HEK293 (cell line): ENCODE measurements around the gene KRT4.

Experiments
- CTCF ChIA-PET: fragments of 350-600 bp; formaldehyde crosslinking; extraction: SDS; loops from one replicate; lab custom pipeline; 2021; ENCODE audit warnings: antibody characterized with exemption; lab: Yijun Ruan, JAX
- POLR2A ChIA-PET: fragments of 300-600 bp; formaldehyde crosslinking; extraction: SDS; loops from one replicate; lab custom pipeline; 2020; ENCODE audit warnings: antibody characterized with exemption, inconsistent platforms; lab: Yijun Ruan, JAX
- H3K27ac ChIP-seq: fragments of 200-500 bp; sonication (Bioruptor generic); 2 replicates; pipeline ENCODE4 v1.5.1; 2014; ENCODE audit warnings: low read depth, low read length, control low read depth, inconsistent platforms; ENCODE audit errors: extremely low read depth
- H3K36me3 ChIP-seq, 2 experiments: fragments of 200-500 bp in 1 of 2; sonication (Bioruptor generic) in 1 of 2; 1 replicate in 1 of 2; 2 replicates in 1 of 2; pipeline ENCODE4 v1.5.1; 2014 to 2017; ENCODE audit warnings: inconsistent platforms in 2 of 2, low read length in 2 of 2; ENCODE audit not compliant: control insufficient read depth in 2 of 2, insufficient read depth in 1 of 2
- H3K4me1 ChIP-seq: fragments of 200-500 bp; sonication (Bioruptor generic); 2 replicates; pipeline ENCODE4 v1.5.1; 2014; ENCODE audit warnings: mild to moderate bottlenecking, low read length, inconsistent platforms; ENCODE audit not compliant: control insufficient read depth, insufficient read depth
- H3K4me3 ChIP-seq: 2 replicates; pipeline ENCODE4 v1.5.1; 2011; ENCODE audit warnings: low read depth, mild to moderate bottlenecking, control low read depth, low read length, moderate library complexity
- H3K9me3 ChIP-seq: fragments of 200-500 bp; sonication (Bioruptor generic); 2 replicates; pipeline ENCODE4 v1.5.1; 2014; ENCODE audit warnings: low read depth, low read length, inconsistent platforms; ENCODE audit not compliant: control insufficient read depth, insufficient read depth
- HOXC10 ChIP-seq: sonication (generic); formaldehyde crosslinking; IDR thresholded peaks from 2 replicates; pipeline ENCODE4 v1.8.1; 2023; ENCODE audit warnings: mild to moderate bottlenecking, missing genetic modification reagents
- SCRT2 ChIP-seq: fragments of 450-650 bp; formaldehyde crosslinking; IDR thresholded peaks from 2 replicates; pipeline ENCODE4 v1.5.1; 2016; ENCODE audit warnings: missing biosample characterization, missing genetic modification characterization
- ZNF114 ChIP-seq: fragments of 450-650 bp; formaldehyde crosslinking; IDR thresholded peaks from 2 replicates; pipeline ENCODE4 v1.5.0; 2017; ENCODE audit warnings: missing biosample characterization, missing genetic modification characterization
- ZNF239 ChIP-seq: fragments of 450-650 bp; formaldehyde crosslinking; IDR thresholded peaks from 2 replicates; pipeline ENCODE4 v1.5.1; 2016; ENCODE audit warnings: missing biosample characterization, missing genetic modification characterization
- ZNF311 ChIP-seq: fragments of 450-650 bp; formaldehyde crosslinking; IDR thresholded peaks from 2 replicates; pipeline ENCODE4 v1.5.1; 2017; ENCODE audit warnings: missing biosample characterization, missing genetic modification characterization, borderline replicate concordance
- ZNF473 ChIP-seq: fragments of 450-650 bp; formaldehyde crosslinking; IDR thresholded peaks from 2 replicates; pipeline ENCODE4 v1.5.1; 2017; ENCODE audit warnings: missing biosample characterization, missing genetic modification characterization
- ZNF600 ChIP-seq: fragments of 450-650 bp; formaldehyde crosslinking; IDR thresholded peaks from 2 replicates; pipeline ENCODE4 v1.5.1; 2016; ENCODE audit warnings: missing biosample characterization, missing genetic modification characterization
- ZNF629 ChIP-seq: fragments of 450-650 bp; formaldehyde crosslinking; IDR thresholded peaks from 2 replicates; pipeline ENCODE4 v1.5.1; 2017; ENCODE audit warnings: missing biosample characterization, missing genetic modification characterization
- ZNF837 ChIP-seq: fragments of 450-650 bp; formaldehyde crosslinking; IDR thresholded peaks from 2 replicates; pipeline ENCODE4 v1.5.1; 2016; ENCODE audit warnings: missing biosample characterization, missing genetic modification characterization
- TF ChIP-seq, protein P1 (sequence below): fragments of 450-650 bp; formaldehyde crosslinking; IDR thresholded peaks from 2 replicates; pipeline ENCODE4 v1.5.1; 2017; ENCODE audit warnings: missing biosample characterization, missing genetic modification characterization
- TF ChIP-seq, protein P2 (sequence below): fragments of 450-650 bp; formaldehyde crosslinking; IDR thresholded peaks from 2 replicates; pipeline ENCODE4 v1.5.1; 2016; ENCODE audit warnings: missing biosample characterization, missing genetic modification characterization
- TF ChIP-seq, protein P3 (sequence below): fragments of 450-650 bp; formaldehyde crosslinking; IDR thresholded peaks from 2 replicates; pipeline ENCODE4 v1.5.1; 2016; ENCODE audit warnings: missing biosample characterization, missing genetic modification characterization
- TF ChIP-seq, protein P4 (sequence below): fragments of 450-650 bp; formaldehyde crosslinking; IDR thresholded peaks from 2 replicates; pipeline ENCODE4 v1.5.1; 2016; ENCODE audit warnings: missing biosample characterization, missing genetic modification characterization

Gene KRT4

DNA sequence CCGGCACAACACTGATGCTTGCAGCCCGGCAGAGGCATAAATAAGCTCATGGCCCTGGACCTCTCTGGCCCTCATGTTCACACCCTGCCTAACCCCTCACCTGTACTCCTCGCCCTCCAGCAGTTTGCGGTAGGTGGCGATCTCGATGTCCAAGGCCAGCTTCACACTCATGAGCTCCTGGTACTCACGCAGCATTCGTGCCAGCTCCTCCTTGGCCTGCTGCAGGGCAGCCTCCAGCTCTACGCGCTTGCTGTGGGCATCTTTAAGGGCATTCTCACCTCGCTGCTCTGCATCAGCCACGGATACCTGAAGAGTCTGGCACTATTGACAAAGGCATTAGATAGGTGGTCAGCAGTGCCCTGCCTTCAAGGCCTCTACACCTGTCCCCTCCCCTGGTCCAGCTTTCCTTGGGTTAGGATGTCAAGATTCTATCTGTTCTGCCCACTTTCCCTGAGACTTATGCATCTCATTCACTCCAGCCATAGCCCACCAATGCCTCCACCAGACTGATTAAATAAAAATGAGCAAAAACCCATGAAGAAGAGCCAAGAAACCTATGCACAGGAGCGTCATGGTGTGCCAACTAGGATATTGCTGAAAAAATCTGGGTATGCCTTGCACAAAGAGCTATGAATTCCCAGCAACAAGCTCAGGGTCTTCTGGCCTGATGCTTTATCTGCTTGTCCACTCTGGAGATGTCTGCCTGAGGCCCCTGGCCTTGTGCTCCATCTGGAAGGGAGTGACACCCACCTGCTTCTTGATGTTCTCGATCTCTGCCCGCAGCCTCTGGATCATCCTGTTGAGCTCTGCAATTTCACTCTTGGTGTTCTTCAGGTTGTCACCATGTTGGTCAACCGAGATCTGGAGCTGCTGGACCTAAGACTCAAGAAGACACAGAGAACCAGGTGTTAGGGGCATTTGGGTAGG is 6.1 kb downstream of the KRT4 start:
- TF ChIP-seq SCRT2 (tag by site-specific recombination) (peak; percentile 17; the same call in 1 of the 2 replicates), ZNF473 (no peak)
- Histone ChIP-seq H3K27ac (no peak overlapping the region), H3K4me1 (no peaks in the 10 kb centered on the region; the same call in 1 of the 2 replicates), H3K4me3 (no peak overlapping the region), H3K9me3 (no peaks in the 10 kb centered on the region), H3K36me3 (no peaks in the 10 kb centered on the region)
- ChIA-PET POLR2A (interaction anchor here (0.6 kb wide), 1 partner anchor 148 kb away, joined by 4 read pairs; no protein-coding TSS in a partner anchor), CTCF (interaction anchor here (0.6 to 1.5 kb wide), 3 partner anchors 31 to 636 kb away, joined by 3 to 6 read pairs (median 4); no protein-coding TSS in a partner anchor)

DNA sequence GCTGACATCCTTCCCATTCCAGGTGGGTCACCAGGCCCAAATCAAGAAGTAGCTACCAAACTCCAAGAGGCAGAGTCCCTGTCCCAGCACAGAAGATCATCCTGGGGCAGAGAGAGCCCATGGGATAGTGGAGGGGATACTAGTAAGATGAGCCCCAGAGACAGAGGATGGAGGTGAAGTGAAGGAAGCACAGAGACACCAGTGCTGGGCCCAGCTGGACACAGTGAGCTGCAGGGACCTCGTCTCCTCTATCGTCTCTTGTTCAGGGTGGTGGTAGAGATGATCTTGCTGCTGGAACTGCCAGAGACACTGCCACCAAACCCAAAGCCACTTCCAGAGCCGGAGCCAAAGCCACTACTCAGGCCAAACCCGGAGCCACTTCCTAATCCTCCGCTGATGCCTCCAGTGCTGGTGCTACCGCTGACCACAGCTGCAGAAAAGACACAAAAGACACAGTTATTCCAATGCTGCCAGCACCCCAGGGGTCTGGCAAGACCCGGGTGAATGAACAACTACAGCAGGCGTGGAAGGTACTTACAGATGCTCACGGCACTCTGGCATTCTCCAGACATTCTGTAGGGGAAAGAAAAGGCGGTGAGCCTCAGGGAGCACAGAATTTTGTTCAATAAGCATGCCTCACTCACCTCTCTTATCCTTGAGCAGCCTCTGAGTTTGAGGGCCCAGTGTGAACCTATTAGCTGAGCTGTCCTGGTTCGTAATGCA is 6.9 kb downstream of the KRT4 start:
- ChIA-PET POLR2A (interaction anchor here (0.6 kb wide), 1 partner anchor 149 kb away, joined by 4 read pairs; no protein-coding TSS in a partner anchor), CTCF (interaction anchor here (0.6 to 1.5 kb wide), 2 partner anchors 73 to 635 kb away, joined by 3 to 6 read pairs; no protein-coding TSS in a partner anchor)
- H3K4me1 ChIP-seq = no peaks in the 10 kb centered on the region; the same call in 1 of the 2 replicates
- no peak overlapping the region for H3K4me3 ChIP-seq
- H3K36me3 ChIP-seq = no peaks in the 10 kb centered on the region
- no peaks in the 10 kb centered on the region for H3K9me3 ChIP-seq
- no peak overlapping the region for H3K27ac ChIP-seq
- TF ChIP-seq ZNF600 (tag by site-specific recombination) = no peak
- no peak for TF ChIP-seq ZNF114 (tag by site-specific recombination)
- TF ChIP-seq, protein P1, sequence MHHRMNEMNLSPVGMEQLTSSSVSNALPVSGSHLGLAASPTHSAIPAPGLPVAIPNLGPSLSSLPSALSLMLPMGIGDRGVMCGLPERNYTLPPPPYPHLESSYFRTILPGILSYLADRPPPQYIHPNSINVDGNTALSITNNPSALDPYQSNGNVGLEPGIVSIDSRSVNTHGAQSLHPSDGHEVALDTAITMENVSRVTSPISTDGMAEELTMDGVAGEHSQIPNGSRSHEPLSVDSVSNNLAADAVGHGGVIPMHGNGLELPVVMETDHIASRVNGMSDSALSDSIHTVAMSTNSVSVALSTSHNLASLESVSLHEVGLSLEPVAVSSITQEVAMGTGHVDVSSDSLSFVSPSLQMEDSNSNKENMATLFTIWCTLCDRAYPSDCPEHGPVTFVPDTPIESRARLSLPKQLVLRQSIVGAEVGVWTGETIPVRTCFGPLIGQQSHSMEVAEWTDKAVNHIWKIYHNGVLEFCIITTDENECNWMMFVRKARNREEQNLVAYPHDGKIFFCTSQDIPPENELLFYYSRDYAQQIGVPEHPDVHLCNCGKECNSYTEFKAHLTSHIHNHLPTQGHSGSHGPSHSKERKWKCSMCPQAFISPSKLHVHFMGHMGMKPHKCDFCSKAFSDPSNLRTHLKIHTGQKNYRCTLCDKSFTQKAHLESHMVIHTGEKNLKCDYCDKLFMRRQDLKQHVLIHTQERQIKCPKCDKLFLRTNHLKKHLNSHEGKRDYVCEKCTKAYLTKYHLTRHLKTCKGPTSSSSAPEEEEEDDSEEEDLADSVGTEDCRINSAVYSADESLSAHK (tag by site-specific recombination) = no peak
- TF ChIP-seq, protein P2, sequence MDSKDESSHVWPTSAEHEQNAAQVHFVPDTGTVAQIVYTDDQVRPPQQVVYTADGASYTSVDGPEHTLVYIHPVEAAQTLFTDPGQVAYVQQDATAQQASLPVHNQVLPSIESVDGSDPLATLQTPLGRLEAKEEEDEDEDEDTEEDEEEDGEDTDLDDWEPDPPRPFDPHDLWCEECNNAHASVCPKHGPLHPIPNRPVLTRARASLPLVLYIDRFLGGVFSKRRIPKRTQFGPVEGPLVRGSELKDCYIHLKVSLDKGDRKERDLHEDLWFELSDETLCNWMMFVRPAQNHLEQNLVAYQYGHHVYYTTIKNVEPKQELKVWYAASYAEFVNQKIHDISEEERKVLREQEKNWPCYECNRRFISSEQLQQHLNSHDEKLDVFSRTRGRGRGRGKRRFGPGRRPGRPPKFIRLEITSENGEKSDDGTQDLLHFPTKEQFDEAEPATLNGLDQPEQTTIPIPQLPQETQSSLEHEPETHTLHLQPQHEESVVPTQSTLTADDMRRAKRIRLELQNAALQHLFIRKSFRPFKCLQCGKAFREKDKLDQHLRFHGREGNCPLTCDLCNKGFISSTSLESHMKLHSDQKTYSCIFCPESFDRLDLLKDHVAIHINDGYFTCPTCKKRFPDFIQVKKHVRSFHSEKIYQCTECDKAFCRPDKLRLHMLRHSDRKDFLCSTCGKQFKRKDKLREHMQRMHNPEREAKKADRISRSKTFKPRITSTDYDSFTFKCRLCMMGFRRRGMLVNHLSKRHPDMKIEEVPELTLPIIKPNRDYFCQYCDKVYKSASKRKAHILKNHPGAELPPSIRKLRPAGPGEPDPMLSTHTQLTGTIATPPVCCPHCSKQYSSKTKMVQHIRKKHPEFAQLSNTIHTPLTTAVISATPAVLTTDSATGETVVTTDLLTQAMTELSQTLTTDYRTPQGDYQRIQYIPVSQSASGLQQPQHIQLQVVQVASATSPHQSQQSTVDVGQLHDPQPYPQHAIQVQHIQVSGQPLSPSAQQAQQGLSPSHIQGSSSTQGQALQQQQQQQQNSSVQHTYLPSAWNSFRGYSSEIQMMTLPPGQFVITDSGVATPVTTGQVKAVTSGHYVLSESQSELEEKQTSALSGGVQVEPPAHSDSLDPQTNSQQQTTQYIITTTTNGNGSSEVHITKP = no peak
- no peak for TF ChIP-seq ZNF629 (tag by site-specific recombination)
- no peak for TF ChIP-seq ZNF837 (tag by site-specific recombination)
- no peak for TF ChIP-seq HOXC10
- TF ChIP-seq, protein P3, sequence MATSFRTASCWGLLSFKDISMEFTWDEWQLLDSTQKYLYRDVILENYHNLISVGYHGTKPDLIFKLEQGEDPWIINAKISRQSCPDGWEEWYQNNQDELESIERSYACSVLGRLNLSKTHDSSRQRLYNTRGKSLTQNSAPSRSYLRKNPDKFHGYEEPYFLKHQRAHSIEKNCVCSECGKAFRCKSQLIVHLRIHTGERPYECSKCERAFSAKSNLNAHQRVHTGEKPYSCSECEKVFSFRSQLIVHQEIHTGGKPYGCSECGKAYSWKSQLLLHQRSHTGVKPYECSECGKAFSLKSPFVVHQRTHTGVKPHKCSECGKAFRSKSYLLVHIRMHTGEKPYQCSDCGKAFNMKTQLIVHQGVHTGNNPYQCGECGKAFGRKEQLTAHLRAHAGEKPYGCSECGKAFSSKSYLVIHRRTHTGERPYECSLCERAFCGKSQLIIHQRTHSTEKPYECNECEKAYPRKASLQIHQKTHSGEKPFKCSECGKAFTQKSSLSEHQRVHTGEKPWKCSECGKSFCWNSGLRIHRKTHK (tag by site-specific recombination) = no peak
- TF ChIP-seq ZNF239 (tag by site-specific recombination) = no peak
- TF ChIP-seq, protein P4, sequence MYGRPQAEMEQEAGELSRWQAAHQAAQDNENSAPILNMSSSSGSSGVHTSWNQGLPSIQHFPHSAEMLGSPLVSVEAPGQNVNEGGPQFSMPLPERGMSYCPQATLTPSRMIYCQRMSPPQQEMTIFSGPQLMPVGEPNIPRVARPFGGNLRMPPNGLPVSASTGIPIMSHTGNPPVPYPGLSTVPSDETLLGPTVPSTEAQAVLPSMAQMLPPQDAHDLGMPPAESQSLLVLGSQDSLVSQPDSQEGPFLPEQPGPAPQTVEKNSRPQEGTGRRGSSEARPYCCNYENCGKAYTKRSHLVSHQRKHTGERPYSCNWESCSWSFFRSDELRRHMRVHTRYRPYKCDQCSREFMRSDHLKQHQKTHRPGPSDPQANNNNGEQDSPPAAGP (tag by site-specific recombination) = no peak
- no peak for TF ChIP-seq ZNF311
- TF ChIP-seq, all 188 proteins: peak for 0
